ENCODE results near the gene UIMC1.

GRCh38 chr5:176857216-176857893, 149.2 kb downstream of the UIMC1 start:
- TF ChIP-seq FOXM1 (IDR thresholded peaks at IDR 0.05; ENCODE audit: borderline replicate concordance, low read depth) = no peak
- no peak for TF ChIP-seq REST (IDR thresholded peaks at IDR 0.05; ENCODE audit: low read depth)
- no peak for TF ChIP-seq YY1 (IDR thresholded peaks at IDR 0.05; ENCODE audit: low read depth)
- no peak for TF ChIP-seq TEAD4 (IDR thresholded peaks at IDR 0.05)
- TF ChIP-seq USF1 (IDR thresholded peaks at IDR 0.05) = no peak
- no peak for TF ChIP-seq EGR1 (IDR thresholded peaks at IDR 0.05)
- TF ChIP-seq MAX (IDR thresholded peaks at IDR 0.05) = no peak
- TF ChIP-seq EP300 (IDR thresholded peaks at IDR 0.05; ENCODE audit: borderline replicate concordance) = no peak
- no peak for TF ChIP-seq CREB1 (IDR thresholded peaks at IDR 0.05; ENCODE audit: low read depth)

Measured in Ishikawa (cell line).